Measurements from ENCODE around the gene EXOC7.

- no peak for TF ChIP-seq CTCF (IDR thresholded peaks at IDR 0.05; ENCODE audit: control extremely low read depth in 1 of 3, insufficient read depth in 1 of 3, low read depth in 1 of 3, low read length in 3 of 3)
- TF ChIP-seq KDM1A (IDR thresholded peaks at IDR 0.05; ENCODE audit: borderline replicate concordance, low read length), result no peak
- no peak for TF ChIP-seq RNF2 (IDR thresholded peaks at IDR 0.05; ENCODE audit: borderline replicate concordance, low read depth, low read length, missing control alignments, poor library complexity, severe bottlenecking)
- TF ChIP-seq POLR2A (IDR thresholded peaks at IDR 0.05; ENCODE audit: control extremely low read depth in 1 of 2, low read depth in 2 of 2, low read length in 2 of 2), result no peak
- TF ChIP-seq TAF1 (IDR thresholded peaks at IDR 0.05; ENCODE audit: low read depth, low read length), result no peak
These were observed 45.6 kb upstream of the EXOC7 start for GRCh38 chr17:76149214-76149613.

All from H1 (cell line).